PFSK-1 (cell line): ENCODE measurements around the gene GRK3.

ENCODE experiments used
- FOXP2 ChIP-seq: optimal IDR thresholded peaks from 2 replicates; pipeline ENCODE3; 2011; ENCODE audit warnings: borderline replicate concordance, control low read depth, inconsistent platforms; ENCODE audit not compliant: insufficient read depth; ENCODE audit errors: extremely low read length, extremely low read depth
- POLR2AphosphoS5 ChIP-seq: IDR thresholded peaks from 2 replicates; pipeline ENCODE4 v1.6.1; 2012; ENCODE audit warnings: low read depth, mild to moderate bottlenecking, control low read depth, low read length, moderate library complexity
- REST ChIP-seq, 2 experiments: IDR thresholded peaks; 2 replicates each; pipeline versions ENCODE4 v1.6.1 to v1.8.0; 2011 to 2012; ENCODE audit warnings: low read depth in 2 of 2, low read length in 2 of 2, control low read depth in 1 of 2, inconsistent platforms in 1 of 2, mild to moderate bottlenecking in 1 of 2, moderate library complexity in 1 of 2; ENCODE audit not compliant: insufficient read depth in 1 of 2
- SIN3A ChIP-seq: IDR thresholded peaks from 2 replicates; pipeline ENCODE4 v1.6.1; 2012; ENCODE audit warnings: mild to moderate bottlenecking, low read length, moderate library complexity, borderline replicate concordance; ENCODE audit not compliant: insufficient read depth
- TAF1 ChIP-seq: IDR thresholded peaks from 2 replicates; pipeline ENCODE4 v1.6.1; 2012; ENCODE audit warnings: low read length, control low read depth, borderline replicate concordance; ENCODE audit not compliant: insufficient read depth

GRK3 gene

GRCh38 chr22:25658633-25659032, 94.2 kb downstream of the GRK3 start:
- TF ChIP-seq POLR2AphosphoS5, result no peak
- no peak for TF ChIP-seq TAF1
- TF ChIP-seq SIN3A, result no peak
- no peak for TF ChIP-seq REST (IDR thresholded peaks at IDR 0.05; ENCODE audit: insufficient read depth in 1 of 2, low read depth in 2 of 2, low read length in 2 of 2)
- no peak for TF ChIP-seq FOXP2

GRCh38 chr22:25659413-25659812, 94.9 kb downstream of the GRK3 start:
- TF ChIP-seq POLR2AphosphoS5 (no peak), TAF1 (no peak), REST (IDR thresholded peaks at IDR 0.05; ENCODE audit: insufficient read depth in 1 of 2, low read depth in 2 of 2, low read length in 2 of 2) (no peak), SIN3A (no peak), FOXP2 (no peak)

- TF ChIP-seq TAF1 (no peak), POLR2AphosphoS5 (no peak), REST (IDR thresholded peaks at IDR 0.05; ENCODE audit: insufficient read depth in 1 of 2, low read depth in 2 of 2, low read length in 2 of 2) (no peak), FOXP2 (no peak), SIN3A (no peak)
Measured at GRCh38 chr22:25660336-25660735, 95.9 kb downstream of the GRK3 start.

- TF ChIP-seq REST (IDR thresholded peaks at IDR 0.05; ENCODE audit: insufficient read depth in 1 of 2, low read depth in 2 of 2, low read length in 2 of 2), result no peak
- no peak for TF ChIP-seq POLR2AphosphoS5
- TF ChIP-seq TAF1, result no peak
- TF ChIP-seq FOXP2, result no peak
- no peak for TF ChIP-seq SIN3A
Measured at GRCh38 chr22:25661073-25661472, 96.6 kb downstream of the GRK3 start.

GRCh38 chr22:25663654-25664053, 99.2 kb downstream of the GRK3 start:
- TF ChIP-seq FOXP2, result no peak
- TF ChIP-seq REST (IDR thresholded peaks at IDR 0.05; ENCODE audit: insufficient read depth in 1 of 2, low read depth in 2 of 2, low read length in 2 of 2), result no peak
- TF ChIP-seq POLR2AphosphoS5, result no peak
- no peak for TF ChIP-seq TAF1
